Tibial nerve (tissue), 4 donors: ENCODE data around the gene SOCS4.

Experiments used
- CTCF ChIP-seq, 5 experiments: fragments of 200-600 bp in 3 of 5; fragments of 450-650 bp in 2 of 5; sonication (generic) in 3 of 5; IDR thresholded peaks; one replicate each; pipeline ENCODE4 v1.5.1; 2016 to 2019; ENCODE audit warnings: antibody characterized with exemption in 5 of 5, mild to moderate bottlenecking in 3 of 5, moderate library complexity in 2 of 5
- EP300 ChIP-seq, 2 donors: sonication (generic); formaldehyde crosslinking; IDR thresholded peaks; one replicate each; pipeline ENCODE4 v1.6.1; 2017; ENCODE audit warnings: antibody characterized with exemption in 2 of 2, mild to moderate bottlenecking in 1 of 2

DNA sequence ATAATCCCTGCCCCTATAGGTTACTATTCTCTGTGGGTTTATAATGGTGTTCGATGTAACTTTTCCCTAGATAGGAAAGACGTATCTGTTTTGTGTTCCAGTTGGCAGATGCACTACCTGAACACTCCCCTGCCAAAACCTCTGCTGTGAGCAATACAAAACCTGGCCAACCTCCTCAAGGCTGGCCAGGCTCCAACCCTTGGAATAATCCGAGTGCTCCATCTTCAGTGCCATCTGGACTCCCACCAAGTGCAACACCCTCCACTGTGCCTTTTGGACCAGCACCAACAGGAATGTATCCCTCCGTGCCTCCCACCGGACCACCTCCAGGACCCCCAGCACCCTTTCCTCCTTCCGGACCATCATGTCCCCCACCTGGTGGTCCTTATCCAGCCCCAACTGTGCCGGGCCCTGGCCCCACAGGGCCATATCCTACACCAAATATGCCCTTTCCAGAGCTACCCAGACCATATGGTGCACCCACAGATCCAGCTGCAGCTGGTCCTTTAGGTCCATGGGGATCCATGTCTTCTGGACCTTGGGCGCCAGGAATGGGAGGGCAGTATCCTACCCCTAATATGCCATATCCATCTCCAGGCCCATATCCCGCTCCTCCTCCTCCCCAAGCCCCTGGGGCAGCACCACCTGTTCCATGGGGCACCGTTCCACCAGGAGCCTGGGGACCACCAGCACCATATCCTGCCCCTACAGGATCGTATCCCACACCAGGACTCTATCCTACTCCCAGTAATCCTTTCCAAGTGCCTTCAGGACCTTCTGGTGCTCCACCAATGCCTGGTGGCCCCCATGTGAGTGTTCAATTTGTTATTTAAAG, 35.7 kb downstream of the SOCS4 start:
- TF ChIP-seq CTCF (IDR thresholded peaks at IDR 0.05) (no peak), EP300 (IDR thresholded peaks at IDR 0.05) (no peak)
